ENCODE results near the gene TOP3B.
"Not testable (repeated sequence)": the region's sequence is repeated elsewhere in the genome, so short reads cannot be mapped to it uniquely, and the experiment has no call there.

Gene TOP3B

DNA sequence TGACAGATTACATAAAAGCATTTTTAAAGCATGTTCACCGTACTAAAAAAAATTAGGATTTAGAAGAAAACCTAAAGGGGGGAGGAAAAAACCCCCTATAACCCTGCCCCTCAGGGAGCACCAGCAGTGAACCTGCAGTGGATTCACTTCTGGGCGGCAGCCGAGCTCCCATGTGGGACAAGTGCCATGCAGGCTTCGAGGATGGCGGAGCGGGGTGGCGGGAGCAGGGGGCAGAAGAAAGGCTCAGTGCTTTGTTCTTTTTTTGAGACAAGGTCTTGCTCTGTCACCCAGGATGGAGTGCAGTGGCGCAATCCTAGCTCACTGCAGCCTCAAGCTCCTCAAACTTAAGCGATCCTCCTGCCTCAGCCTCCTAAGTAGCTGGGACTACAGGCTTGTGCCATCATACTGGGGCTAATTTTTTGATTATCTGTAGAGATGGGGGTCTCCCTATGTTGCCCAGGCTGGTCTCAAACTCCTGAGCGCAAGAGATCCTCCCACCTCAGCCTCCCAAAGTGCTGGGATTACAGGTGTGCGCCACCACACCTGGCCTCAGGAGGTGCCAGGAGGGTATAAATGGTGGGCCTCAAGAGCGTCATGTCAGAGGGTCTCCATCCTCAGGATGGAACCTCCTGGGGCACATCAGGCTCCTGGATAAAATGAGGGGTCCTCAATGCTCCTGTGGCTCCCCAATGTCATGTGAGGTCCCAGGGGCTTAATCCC lies 64.0 kb downstream of the TOP3B start:
- H3K4me3 ChIP-seq (ENCODE audit: control insufficient read depth, low read depth, low read length) = no peak overlapping the region
- TF ChIP-seq, protein P1, sequence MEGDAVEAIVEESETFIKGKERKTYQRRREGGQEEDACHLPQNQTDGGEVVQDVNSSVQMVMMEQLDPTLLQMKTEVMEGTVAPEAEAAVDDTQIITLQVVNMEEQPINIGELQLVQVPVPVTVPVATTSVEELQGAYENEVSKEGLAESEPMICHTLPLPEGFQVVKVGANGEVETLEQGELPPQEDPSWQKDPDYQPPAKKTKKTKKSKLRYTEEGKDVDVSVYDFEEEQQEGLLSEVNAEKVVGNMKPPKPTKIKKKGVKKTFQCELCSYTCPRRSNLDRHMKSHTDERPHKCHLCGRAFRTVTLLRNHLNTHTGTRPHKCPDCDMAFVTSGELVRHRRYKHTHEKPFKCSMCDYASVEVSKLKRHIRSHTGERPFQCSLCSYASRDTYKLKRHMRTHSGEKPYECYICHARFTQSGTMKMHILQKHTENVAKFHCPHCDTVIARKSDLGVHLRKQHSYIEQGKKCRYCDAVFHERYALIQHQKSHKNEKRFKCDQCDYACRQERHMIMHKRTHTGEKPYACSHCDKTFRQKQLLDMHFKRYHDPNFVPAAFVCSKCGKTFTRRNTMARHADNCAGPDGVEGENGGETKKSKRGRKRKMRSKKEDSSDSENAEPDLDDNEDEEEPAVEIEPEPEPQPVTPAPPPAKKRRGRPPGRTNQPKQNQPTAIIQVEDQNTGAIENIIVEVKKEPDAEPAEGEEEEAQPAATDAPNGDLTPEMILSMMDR (IDR thresholded peaks at IDR 0.05; ENCODE audit: control insufficient read depth, insufficient read depth, low read depth, low read length, missing control alignments) = no peak
- DNase-seq (ENCODE audit: low read depth) = no peak

DNA sequence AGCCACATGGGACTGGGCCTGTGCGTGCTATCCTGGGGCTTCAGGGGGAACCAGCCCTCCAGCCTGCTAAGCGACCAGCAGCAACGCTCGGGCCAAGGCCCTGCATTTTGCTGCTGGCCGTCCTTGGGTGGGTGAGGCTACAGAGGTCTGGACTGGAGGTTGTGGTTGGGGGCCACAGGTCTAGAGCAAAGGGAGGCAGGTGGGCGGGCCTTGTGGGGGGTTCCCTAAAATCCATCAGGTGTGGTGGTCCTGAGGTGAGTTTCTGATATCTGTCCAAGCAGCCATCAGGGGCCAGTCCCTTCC lies 64.7 kb downstream of the TOP3B start:
- DNase-seq (ENCODE audit: low read depth) = no peak
- H3K4me3 ChIP-seq (ENCODE audit: control insufficient read depth, low read depth, low read length) = no peak overlapping the region
- TF ChIP-seq, protein P1 (IDR thresholded peaks at IDR 0.05; ENCODE audit: control insufficient read depth, insufficient read depth, low read depth, low read length, missing control alignments) = no peak

DNA sequence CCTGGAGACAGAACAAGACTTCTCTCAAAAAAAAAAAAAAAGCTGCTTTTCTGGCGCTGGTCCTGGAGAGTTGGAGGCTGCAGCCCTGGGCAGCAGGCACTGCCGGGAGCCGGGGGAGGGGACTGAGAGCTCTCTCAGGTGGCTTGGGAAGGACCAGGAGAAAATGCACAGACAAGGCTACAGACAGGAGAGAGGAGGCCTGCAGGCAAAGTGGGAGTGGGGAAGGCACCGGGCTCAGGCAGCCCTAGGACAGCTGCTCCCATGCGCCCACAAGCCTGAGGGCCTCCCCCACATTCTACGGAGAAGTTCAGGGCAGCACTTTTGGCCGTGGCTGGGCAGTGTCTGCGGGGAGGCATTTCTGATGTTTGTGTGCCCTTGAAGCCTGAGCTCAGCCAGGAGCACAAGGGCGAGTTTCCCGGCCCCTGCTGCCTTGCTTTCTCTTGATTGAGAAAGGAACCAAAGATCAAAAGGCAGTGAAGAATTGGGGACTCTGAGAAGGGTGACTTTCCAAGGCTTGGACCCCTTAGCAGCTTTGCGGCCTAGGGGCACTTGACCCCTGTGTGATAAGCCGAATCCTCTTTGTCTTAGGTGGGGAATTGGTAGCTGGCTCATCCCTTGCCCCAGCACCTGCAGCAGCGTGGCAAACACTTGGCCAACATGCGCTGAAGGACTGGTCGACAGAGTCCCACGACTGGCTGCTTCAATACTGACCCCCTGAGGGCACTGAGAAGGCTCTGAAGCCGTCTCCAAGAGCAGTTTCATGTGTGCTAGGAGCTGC lies 65.2 kb downstream of the TOP3B start:
- H3K4me3 ChIP-seq (ENCODE audit: control insufficient read depth, low read depth, low read length) = no peak overlapping the region
- no peak for DNase-seq (ENCODE audit: low read depth)
- TF ChIP-seq, protein P1 (IDR thresholded peaks at IDR 0.05; ENCODE audit: control insufficient read depth, insufficient read depth, low read depth, low read length, missing control alignments) = no peak

DNA sequence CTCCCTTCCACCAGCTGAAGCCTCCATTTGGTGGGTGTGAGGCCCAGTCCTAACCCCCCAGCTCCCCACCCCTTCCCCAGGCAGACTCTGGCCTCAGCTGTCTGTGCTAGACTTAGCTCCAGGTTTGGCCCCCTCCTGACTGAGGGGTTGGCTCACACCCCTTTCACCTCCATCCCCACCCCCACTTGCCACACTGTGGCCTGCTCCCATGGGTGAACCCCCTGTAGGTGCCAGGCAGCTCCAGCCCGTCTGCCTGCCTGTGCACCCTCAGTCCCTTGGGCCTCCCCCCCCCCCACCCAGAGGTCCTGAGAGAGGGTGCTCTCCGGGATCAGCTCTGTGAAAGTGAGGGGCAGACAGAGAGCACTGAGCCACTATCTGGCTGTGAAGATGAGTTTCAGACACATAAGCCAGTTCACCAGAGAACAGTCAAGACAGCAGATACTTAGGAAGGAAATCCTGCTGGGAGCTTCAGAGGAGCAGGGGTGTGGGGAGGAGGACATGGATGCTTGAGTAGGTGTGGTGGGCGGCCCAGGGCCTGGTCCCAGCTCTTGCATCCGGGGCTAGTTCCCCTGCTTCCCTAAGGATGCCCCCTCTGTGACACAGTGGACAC lies 66.2 kb downstream of the TOP3B start:
- H3K4me3 ChIP-seq (ENCODE audit: control insufficient read depth, low read depth, low read length) = no peak overlapping the region
- TF ChIP-seq, protein P1 (IDR thresholded peaks at IDR 0.05; ENCODE audit: control insufficient read depth, insufficient read depth, low read depth, low read length, missing control alignments) = no peak
- no peak for DNase-seq (ENCODE audit: low read depth)

DNA sequence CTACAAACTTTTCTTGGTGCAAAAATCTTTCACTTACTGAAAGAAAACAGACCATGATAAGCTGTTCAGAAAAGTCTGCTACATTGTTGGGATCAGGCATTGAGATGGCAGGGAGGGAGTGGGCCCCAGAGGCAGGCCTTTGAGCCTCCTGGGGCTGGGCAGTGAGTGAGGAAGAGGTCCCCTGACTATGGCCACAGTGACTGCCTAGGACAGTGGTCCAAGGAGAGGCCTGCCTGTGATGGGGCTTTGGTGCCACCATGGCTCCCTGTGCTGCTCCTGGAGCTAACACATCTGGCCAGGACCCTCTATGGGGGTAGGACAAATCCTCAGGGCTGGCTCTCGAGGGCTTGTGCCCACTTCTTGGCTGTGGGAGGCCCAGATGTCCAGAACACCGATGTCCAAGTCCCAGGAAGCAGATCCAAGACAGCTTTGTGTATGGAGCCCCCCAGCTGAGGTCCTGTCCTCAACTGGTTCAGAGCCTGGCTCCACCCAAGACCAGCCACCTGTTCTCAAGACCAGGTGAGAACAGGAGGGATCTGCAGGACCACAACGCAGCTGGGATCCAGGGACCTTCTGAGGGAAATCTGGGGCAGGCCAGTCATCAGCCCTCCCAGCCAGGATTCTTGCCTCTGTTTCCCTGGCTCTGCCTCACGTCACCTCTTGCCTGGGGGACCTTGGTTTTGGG lies 66.8 kb downstream of the TOP3B start:
- H3K4me3 ChIP-seq (ENCODE audit: control insufficient read depth, low read depth, low read length) = no peak overlapping the region
- no peak for DNase-seq (ENCODE audit: low read depth)
- TF ChIP-seq, protein P1 (IDR thresholded peaks at IDR 0.05; ENCODE audit: control insufficient read depth, insufficient read depth, low read depth, low read length, missing control alignments) = no peak

DNA sequence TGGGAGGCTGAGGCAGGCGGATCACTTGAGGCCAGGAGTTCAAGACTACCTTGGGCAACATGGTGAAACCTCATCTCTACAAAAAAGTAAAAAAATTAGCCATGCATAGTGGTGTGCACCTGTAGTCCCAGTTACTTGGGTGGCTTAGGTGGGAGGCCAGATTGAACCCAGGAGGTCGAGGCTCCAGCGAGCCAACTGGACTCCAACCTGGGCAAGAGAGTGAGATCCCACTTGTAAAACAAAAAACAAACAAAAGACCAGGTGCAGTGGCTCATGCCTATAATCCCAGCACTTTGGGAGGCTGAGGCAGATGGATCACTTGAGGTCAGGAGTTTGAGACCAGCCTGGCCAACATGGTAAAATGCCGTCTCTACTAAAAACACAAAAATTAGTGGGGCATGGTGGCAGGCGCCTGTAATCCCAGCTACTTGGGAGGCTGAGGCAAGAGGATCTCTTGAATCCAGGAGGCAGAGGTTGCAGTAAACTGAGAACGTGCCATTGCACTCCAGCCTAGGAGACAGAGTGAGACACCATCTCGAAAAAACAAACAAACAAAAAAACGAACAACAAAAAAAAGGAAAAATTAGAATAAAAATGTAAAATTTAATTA lies 68.4 kb downstream of the TOP3B start:
- not testable (repeated sequence) for DNase-seq (ENCODE audit: low read depth); H3K4me3 ChIP-seq (ENCODE audit: control insufficient read depth, low read depth, low read length)

DNA sequence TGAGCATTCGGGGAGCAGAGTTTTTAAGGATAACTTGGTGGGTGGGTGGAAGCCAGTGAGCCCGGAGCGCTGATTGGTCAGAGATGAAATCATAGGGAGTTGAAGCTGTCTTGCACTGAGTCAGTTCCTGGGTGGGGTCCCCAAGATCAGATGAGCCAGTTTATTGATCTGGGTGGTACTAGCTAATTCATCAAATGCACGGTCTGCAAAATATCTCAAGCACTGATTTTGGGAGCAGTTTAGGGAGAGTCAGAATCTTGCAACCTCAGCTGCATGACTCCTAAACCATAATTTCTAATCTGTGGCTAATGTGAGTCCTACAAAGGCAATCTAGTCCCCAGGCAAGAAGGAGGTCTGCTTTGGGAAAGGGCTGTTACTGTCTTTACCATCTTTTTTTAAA lies 72.2 kb downstream of the TOP3B start:
- not testable (repeated sequence) for DNase-seq (ENCODE audit: low read depth); H3K4me3 ChIP-seq (ENCODE audit: control insufficient read depth, low read depth, low read length)

Data from AG09309 (cell line).